K562 (cell line): ENCODE measurements around the gene KIAA0513. TPM values are rescaled to one million over a fixed set of nuclear protein-coding genes. Genes with fewer than 3 reads are reported as not detected.
A peak's percentile ranks its signal among the peaks of the same experiment; 100 is the strongest.

Experiments used
- DNMT1 ChIP-seq: fragments of 450-650 bp; IDR thresholded peaks from 2 replicates; pipeline ENCODE4 v1.6.1; 2016; ENCODE audit warnings: antibody characterized with exemption, mild to moderate bottlenecking
- ELF2 ChIP-seq: fragments of 250-450 bp; sonication (Bioruptor Pico); IDR thresholded peaks from 2 replicates; pipeline ENCODE4 v1.5.0; 2021; ENCODE audit warnings: mild to moderate bottlenecking
- MITF ChIP-seq: IDR thresholded peaks from 2 replicates; pipeline ENCODE4 v1.6.1; 2014; ENCODE audit warnings: antibody characterized with exemption
- MXI1 ChIP-seq: IDR thresholded peaks from 2 replicates; pipeline ENCODE4 v1.6.1; 2011; ENCODE audit warnings: low read depth, mild to moderate bottlenecking, improper control_type of control experiment, low read length
- PKNOX1 ChIP-seq: fragments of 450-650 bp; IDR thresholded peaks from 2 replicates; pipeline ENCODE4 v1.6.1; 2016
- RBFOX2 ChIP-seq: fragments of 200-400 bp; formaldehyde crosslinking; IDR thresholded peaks from 2 replicates; pipeline ENCODE4 v1.6.1; 2017; ENCODE audit warnings: low read depth, mild to moderate bottlenecking, low read length, moderate library complexity
- SMAD2 ChIP-seq: fragments of 150-350 bp; IDR thresholded peaks from 2 replicates; pipeline ENCODE4 v1.6.1; 2014; ENCODE audit warnings: low read depth, mild to moderate bottlenecking, low read length
- TBL1XR1 ChIP-seq, 2 experiments: IDR thresholded peaks; 2 replicates each; pipeline ENCODE4 v1.6.1; 2012; ENCODE audit warnings: improper control_type of control experiment in 2 of 2, low read length in 2 of 2, mild to moderate bottlenecking in 1 of 2
- TOE1 ChIP-seq, 2 experiments: fragments of 450-650 bp in 1 of 2; sonication (generic) in 1 of 2; formaldehyde crosslinking in 1 of 2; IDR thresholded peaks; 2 replicates each; pipeline versions ENCODE4 v1.7.1 to v1.8.0; 2016 to 2022; ENCODE audit warnings: borderline replicate concordance in 2 of 2, mild to moderate bottlenecking in 2 of 2, antibody characterized with exemption in 1 of 2, inconsistent platforms in 1 of 2, low read depth in 1 of 2, missing genetic modification reagents in 1 of 2, moderate library complexity in 1 of 2
- USF1 ChIP-seq: sonication (generic); formaldehyde crosslinking; IDR thresholded peaks from 2 replicates; pipeline ENCODE4 v1.9.0; 2022; ENCODE audit warnings: mild to moderate bottlenecking, missing genetic modification reagents
- ZBTB40 ChIP-seq, 2 experiments: fragments of 450-650 bp in 1 of 2; sonication (generic) in 1 of 2; formaldehyde crosslinking in 1 of 2; IDR thresholded peaks; 2 replicates each; pipeline versions ENCODE4 v1.7.1 to v1.9.0; 2016 to 2022; ENCODE audit warnings: inconsistent platforms in 1 of 2, mild to moderate bottlenecking in 1 of 2, missing genetic modification reagents in 1 of 2
- ZNF561 ChIP-seq: fragments of 450-650 bp; formaldehyde crosslinking; conservative IDR thresholded peaks from 2 replicates; pipeline ENCODE4 v1.4.0; 2020; ENCODE audit warnings: mild to moderate bottlenecking, moderate library complexity
- polyA plus RNA-seq, 8 experiments: library from polyadenylated mRNA; depleted of rRNA in 4 of 8; stranded (reverse) in 5 of 8; unstranded in 3 of 8; fragments of >200 nt; fragmentation: Nextera tagmentation in 2 of 8; fragmentation: Illumina TruSeq in 1 of 8; extraction: Ambion mirVana in 2 of 8; extraction: Trizol in 1 of 8; gene quantifications; 2 replicates each; pipeline versions ENCODE4 v1.2.1 to v1.2.3, GENCODE V29; 2011 to 2014; ENCODE audit warnings: inconsistent platforms in 1 of 8, missing spikeins in 1 of 8
- total RNA-seq, 7 experiments: library from RNA; depleted of rRNA in 6 of 7; stranded (reverse); fragments of >200 nt in 6 of 7; fragmentation: Illumina TruSeq in 2 of 7; extraction: Trizol in 2 of 7; gene quantifications; 2 replicates each; pipeline versions ENCODE4 v1.2.1 to v1.2.3, GENCODE V29; 2011 to 2021; ENCODE audit warnings: low replicate concordance in 1 of 7

KIAA0513 gene
- total and polyA plus RNA-seq, 9 of the 15 experiments (the other 6 are each of a cell fraction or from before 2014, with no cell fraction given) = 0.18 to 13.7 (median 10.2) TPM

- peak; percentile 51; the same call in 1 of the 2 replicates for TF ChIP-seq ZBTB40 (IDR thresholded peaks at IDR 0.05)
- TF ChIP-seq ZBTB40 (CRISPR knock-in tag; IDR thresholded peaks at IDR 0.05) = no peak
- TF ChIP-seq MXI1 = no peak
- TF ChIP-seq RBFOX2 = 0 out of 2 replicates have a peak, but pooled peaks have one; percentile 23
- no peak for TF ChIP-seq ELF2 (CRISPR knock-in tag)
- TF ChIP-seq USF1 (CRISPR knock-in tag) = peak; percentile 88
- 0 out of 2 replicates have a peak, but pooled peaks have one; percentile 70 for TF ChIP-seq DNMT1
- TF ChIP-seq MITF = 0 out of 2 replicates have a peak, but pooled peaks have one; percentile 27
- TF ChIP-seq PKNOX1 = no peak
- TF ChIP-seq TOE1 (IDR thresholded peaks at IDR 0.05; ENCODE audit: borderline replicate concordance) = peak; percentile 39; the same call in 1 of the 2 replicates
- TF ChIP-seq TOE1 (CRISPR knock-in tag; IDR thresholded peaks at IDR 0.05; ENCODE audit: borderline replicate concordance, low read depth) = no peak
- no peak for TF ChIP-seq SMAD2
- TF ChIP-seq ZNF561 (CRISPR knock-in tag) = no peak
- TF ChIP-seq TBL1XR1 (IDR thresholded peaks at IDR 0.05; ENCODE audit: low read length in 2 of 2) = no peak
Observed at GRCh38 chr16:85137323-85138072, 109.9 kb downstream of the KIAA0513 start (continued).
